B cell (primary cell): ENCODE measurements around the gene LRRC45. TPM values are rescaled to one million over a fixed set of nuclear protein-coding genes. Genes with fewer than 3 reads are reported as not detected.

Experiments used
- ATAC-seq: fragments of 200-7000 bp; cut with Tn5 transposase; one replicate; pipeline ENCODE4 v1.10.0; 2021; ENCODE audit warnings: low read depth, mild to moderate bottlenecking, moderate number of reproducible peaks, moderate library complexity
- CTCF ChIA-PET: fragments of 350-600 bp; sonication (Branson Sonifier 250); formaldehyde crosslinking; loops from one replicate; lab custom pipeline; 2021; ENCODE audit warnings: antibody characterized with exemption, inconsistent platforms; lab: Charles Lee
- POLR2A ChIA-PET: fragments of 350-600 bp; sonication (Branson Sonifier 250); formaldehyde crosslinking; loops from one replicate; lab custom pipeline; 2021; ENCODE audit warnings: antibody characterized with exemption; lab: Charles Lee
- DNase-seq: peaks from one replicate; pipeline ENCODE4 v3.0.0; 2013
- H2AFZ ChIP-seq: 2 replicates; pipeline ENCODE4 v1.6.1; 2012; ENCODE audit warnings: mild to moderate bottlenecking, low read depth, low read length; ENCODE audit not compliant: insufficient read depth, poor library complexity, severe bottlenecking
- H3K27ac ChIP-seq, 2 donors: 1 replicate in 1 of 2; 2 replicates in 1 of 2; pipeline ENCODE4 v1.5.1; 2012 to 2013; ENCODE audit warnings: low read length in 2 of 2, mild to moderate bottlenecking in 2 of 2, moderate library complexity in 1 of 2
- H3K27me3 ChIP-seq, 4 experiments: fragments of 200-600 bp in 1 of 4; sonication (generic) in 1 of 4; replicated peaks in 1 of 4; 1 replicate in 2 of 4; 2 replicates in 2 of 4; pipeline versions ENCODE4 v1.6.1 to v1.7.0; 2013 to 2016; ENCODE audit warnings: low read length in 3 of 4, mild to moderate bottlenecking in 2 of 4, mixed read lengths in 1 of 4, moderate library complexity in 1 of 4; ENCODE audit not compliant: insufficient read depth in 4 of 4, control insufficient read depth in 3 of 4; ENCODE audit errors: control extremely low read depth in 1 of 4
- H3K36me3 ChIP-seq, 2 experiments: replicated peaks in 1 of 2; 1 replicate in 1 of 2; 2 replicates in 1 of 2; pipeline versions ENCODE4 v1.6.1 to v1.7.1; 2013; ENCODE audit warnings: low read length in 1 of 2; ENCODE audit not compliant: insufficient read depth in 2 of 2, control insufficient read depth in 1 of 2; ENCODE audit errors: control extremely low read depth in 1 of 2, extremely low read depth in 1 of 2
- H3K4me1 ChIP-seq, 2 donors: fragments of 200-600 bp in 1 of 2; sonication (generic) in 1 of 2; 1 replicate in 1 of 2; 2 replicates in 1 of 2; pipeline versions ENCODE4 v1.5.1 to v1.6.1; 2013 to 2017; ENCODE audit warnings: low read length in 2 of 2; ENCODE audit not compliant: control insufficient read depth in 2 of 2, insufficient read depth in 2 of 2
- H3K4me2 ChIP-seq: replicated peaks from 2 replicates; pipeline ENCODE3; 2012; ENCODE audit warnings: mild to moderate bottlenecking, low read depth, low read length; ENCODE audit not compliant: poor library complexity, severe bottlenecking
- H3K4me3 ChIP-seq, 5 experiments: fragments of 200-600 bp in 1 of 5; sonication (generic) in 1 of 5; 1 replicate in 3 of 5; 2 replicates in 2 of 5; pipeline versions ENCODE4 v1.5.1 to v1.7.0; 2011 to 2016; ENCODE audit warnings: low read length in 4 of 5, mild to moderate bottlenecking in 4 of 5, low read depth in 2 of 5, control low read depth in 1 of 5, moderate library complexity in 1 of 5; ENCODE audit not compliant: insufficient read depth in 1 of 5; ENCODE audit errors: control extremely low read depth in 1 of 5, extremely low read depth in 1 of 5
- H3K79me2 ChIP-seq: fragments of 200-600 bp; sonication (generic); one replicate; pipeline ENCODE4 v1.6.0; 2016; ENCODE audit warnings: low read length; ENCODE audit not compliant: control insufficient read depth, insufficient read depth
- H3K9ac ChIP-seq: fragments of 200-600 bp; sonication (generic); 2 replicates; pipeline ENCODE4 v1.6.1; 2017; ENCODE audit warnings: mild to moderate bottlenecking, low read length, moderate library complexity
- H3K9me3 ChIP-seq, 3 donors: one replicate each; pipeline versions ENCODE4 v1.6.1 to v1.7.1; 2013; ENCODE audit warnings: low read length in 2 of 3; ENCODE audit not compliant: control insufficient read depth in 2 of 3, insufficient read depth in 1 of 3; ENCODE audit errors: control extremely low read depth in 1 of 3
- H4K20me1 ChIP-seq: 2 replicates; pipeline ENCODE4 v1.6.0; 2012; ENCODE audit warnings: mild to moderate bottlenecking, low read length; ENCODE audit not compliant: insufficient read depth, control insufficient read depth, poor library complexity, severe bottlenecking
- H3K27ac Mint-ChIP-seq: one replicate; pipeline ENCODE4 v1.8.0; 2021; ENCODE audit warnings: mixed read lengths
- H3K27me3 Mint-ChIP-seq: one replicate; pipeline ENCODE4 v1.8.0; 2021; ENCODE audit warnings: mixed read lengths
- H3K4me1 Mint-ChIP-seq: one replicate; pipeline ENCODE4 v1.8.0; 2021; ENCODE audit warnings: mixed read lengths
- H3K4me3 Mint-ChIP-seq: one replicate; pipeline ENCODE4 v1.8.0; 2021; ENCODE audit warnings: mixed read lengths
- H3K9me3 Mint-ChIP-seq: one replicate; pipeline ENCODE4 v1.8.0; 2022; ENCODE audit warnings: mixed read lengths; ENCODE audit not compliant: insufficient read depth
- EZH2 ChIP-seq: IDR thresholded peaks from 2 replicates; pipeline ENCODE4 v1.6.1; 2012; ENCODE audit warnings: borderline replicate concordance, low read depth, mild to moderate bottlenecking, moderate library complexity, low read length; ENCODE audit not compliant: insufficient read depth, poor library complexity, severe bottlenecking
- WGBS: methylation state at CpG from one replicate; pipeline ENCODE4 v1.1.5; 2013; ENCODE audit warnings: missing lambda C conversion rate; ENCODE audit not compliant: insufficient coverage; 5-methylcytosine and 5-hydroxymethylcytosine counted together
- intact Hi-C: fragments of 100-400 bp; cut with micrococcal nuclease; formaldehyde crosslinking; loops from one replicate; pipeline ENCODE4 v1.10.0; 2022
- polyA plus RNA-seq: library from polyadenylated mRNA; depleted of rRNA; stranded (reverse); fragments of >200 nt; gene quantifications from 2 replicates; pipeline ENCODE4 v1.2.3, GENCODE V29; 2012
- total RNA-seq, 2 donors: library from RNA; stranded (reverse); fragments of 120-200 nt in 1 of 2; gene quantifications; 1 replicate in 1 of 2; 2 replicates in 1 of 2; pipeline versions ENCODE4 v1.2.3 to v1.2.4, GENCODE V29; 2013 to 2022
- TF ChIP-seq, protein P1 (sequence below): fragments of 200-600 bp; IDR thresholded peaks from one replicate; pipeline ENCODE4 v1.8.0; 2022; ENCODE audit warnings: antibody characterized with exemption, mild to moderate bottlenecking

LRRC45 gene
- total and polyA plus RNA-seq, 2 donors (not counting 1 experiment from before 2014, with no cell fraction given), result 19.4 to 19.6 TPM

GRCh38 chr17:81983011-81983638, 40.0 kb upstream of the LRRC45 start:
- H3K79me2 ChIP-seq, result peaks cover 55% of the 10 kb centered on the region
- ATAC-seq (no peak), DNase-seq (no peak)
- H3K4me3 ChIP-seq, result no peak overlapping the region
- peaks cover 18 to 28% of the 10 kb centered on the region in 2 donors for H3K4me1 ChIP-seq
- peak overlapping the region; percentile 26 for H3K27ac Mint-ChIP-seq
- H3K4me2 ChIP-seq, result peak overlapping the region; percentile 25
- POLR2A ChIA-PET, result interaction anchor here (0.6 to 0.7 kb wide), 3 partner anchors 37 to 169 kb away, joined by 5 to 8 read pairs (median 5); no protein-coding TSS in a partner anchor
- H3K27ac ChIP-seq, result no peak overlapping the region
- H3K9me3 ChIP-seq, result peaks cover 0 to 7% (median 0%) of the 10 kb centered on the region in 3 donors
- no peaks in the 10 kb centered on the region for H3K9me3 Mint-ChIP-seq
- H3K9ac ChIP-seq, result no peak overlapping the region
- H2AFZ ChIP-seq, result no peak overlapping the region
- peaks cover 26% of the 10 kb centered on the region for H3K4me1 Mint-ChIP-seq
- no peak overlapping the region for H3K4me3 Mint-ChIP-seq
- intact Hi-C loops, result no loop called here
- no peaks in the 10 kb centered on the region for H3K27me3 Mint-ChIP-seq
- 97% methylated on average over 35 of the region's 35 CpGs for WGBS
- H3K27me3 ChIP-seq, result no peaks in the 10 kb centered on the region
- TF ChIP-seq, protein P1, sequence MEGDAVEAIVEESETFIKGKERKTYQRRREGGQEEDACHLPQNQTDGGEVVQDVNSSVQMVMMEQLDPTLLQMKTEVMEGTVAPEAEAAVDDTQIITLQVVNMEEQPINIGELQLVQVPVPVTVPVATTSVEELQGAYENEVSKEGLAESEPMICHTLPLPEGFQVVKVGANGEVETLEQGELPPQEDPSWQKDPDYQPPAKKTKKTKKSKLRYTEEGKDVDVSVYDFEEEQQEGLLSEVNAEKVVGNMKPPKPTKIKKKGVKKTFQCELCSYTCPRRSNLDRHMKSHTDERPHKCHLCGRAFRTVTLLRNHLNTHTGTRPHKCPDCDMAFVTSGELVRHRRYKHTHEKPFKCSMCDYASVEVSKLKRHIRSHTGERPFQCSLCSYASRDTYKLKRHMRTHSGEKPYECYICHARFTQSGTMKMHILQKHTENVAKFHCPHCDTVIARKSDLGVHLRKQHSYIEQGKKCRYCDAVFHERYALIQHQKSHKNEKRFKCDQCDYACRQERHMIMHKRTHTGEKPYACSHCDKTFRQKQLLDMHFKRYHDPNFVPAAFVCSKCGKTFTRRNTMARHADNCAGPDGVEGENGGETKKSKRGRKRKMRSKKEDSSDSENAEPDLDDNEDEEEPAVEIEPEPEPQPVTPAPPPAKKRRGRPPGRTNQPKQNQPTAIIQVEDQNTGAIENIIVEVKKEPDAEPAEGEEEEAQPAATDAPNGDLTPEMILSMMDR, result no peak
- no peak for TF ChIP-seq EZH2
- peaks cover 26% of the 10 kb centered on the region for H4K20me1 ChIP-seq
- CTCF ChIA-PET, result interaction anchor here (1.3 kb wide), 1 partner anchor 23 kb away, joined by 5 read pairs; the partner anchor contains the start of gene NOTUM
- peaks cover 0 to 24% of the 10 kb centered on the region in 2 experiments for H3K36me3 ChIP-seq
